ENCODE data around the gene CLMP. TPM values are rescaled to one million over a fixed set of nuclear protein-coding genes. Genes with fewer than 3 reads are reported as not detected.
"Not testable (repeated sequence)": the region's sequence is repeated elsewhere in the genome, so short reads cannot be mapped to it uniquely, and the experiment has no call there.

CLMP gene
- total and polyA plus RNA-seq, 4 donors: 5.2 to 22.9 (median 12.3) TPM

DNA sequence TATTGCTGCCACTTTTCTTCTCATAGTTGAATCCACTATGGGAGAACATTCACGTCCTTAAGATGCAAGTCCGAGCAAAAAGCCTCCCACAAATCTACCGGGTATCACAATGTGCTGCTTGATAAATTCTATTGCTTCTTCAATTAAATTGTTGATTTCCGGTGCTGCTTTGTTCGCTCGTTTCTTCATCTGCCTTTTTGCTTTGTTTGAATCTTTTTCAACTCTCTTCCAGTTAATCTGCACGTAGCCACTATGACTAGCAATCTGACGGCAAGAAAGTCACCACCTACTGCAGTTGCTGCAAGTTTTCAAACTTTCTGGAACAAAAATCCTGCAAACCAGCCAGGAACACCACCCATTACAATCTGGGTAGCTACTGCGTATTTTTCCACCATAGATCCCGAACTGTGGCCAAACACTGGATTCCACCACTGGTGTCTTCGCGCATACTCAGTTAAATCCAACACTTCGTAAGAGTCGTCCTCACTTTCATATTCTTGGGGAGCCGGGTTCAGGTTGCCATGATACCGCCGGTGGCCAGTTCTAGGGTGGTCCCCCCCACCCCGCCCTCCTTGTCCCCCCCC, 59.1 kb downstream of the CLMP start:
- DNase-seq: no peak
- no peaks in the 10 kb centered on the region for H3K36me3 ChIP-seq (ENCODE audit: control insufficient read depth in 4 of 4, insufficient read depth in 4 of 4, low read length in 4 of 4)
- TF ChIP-seq, protein P1, sequence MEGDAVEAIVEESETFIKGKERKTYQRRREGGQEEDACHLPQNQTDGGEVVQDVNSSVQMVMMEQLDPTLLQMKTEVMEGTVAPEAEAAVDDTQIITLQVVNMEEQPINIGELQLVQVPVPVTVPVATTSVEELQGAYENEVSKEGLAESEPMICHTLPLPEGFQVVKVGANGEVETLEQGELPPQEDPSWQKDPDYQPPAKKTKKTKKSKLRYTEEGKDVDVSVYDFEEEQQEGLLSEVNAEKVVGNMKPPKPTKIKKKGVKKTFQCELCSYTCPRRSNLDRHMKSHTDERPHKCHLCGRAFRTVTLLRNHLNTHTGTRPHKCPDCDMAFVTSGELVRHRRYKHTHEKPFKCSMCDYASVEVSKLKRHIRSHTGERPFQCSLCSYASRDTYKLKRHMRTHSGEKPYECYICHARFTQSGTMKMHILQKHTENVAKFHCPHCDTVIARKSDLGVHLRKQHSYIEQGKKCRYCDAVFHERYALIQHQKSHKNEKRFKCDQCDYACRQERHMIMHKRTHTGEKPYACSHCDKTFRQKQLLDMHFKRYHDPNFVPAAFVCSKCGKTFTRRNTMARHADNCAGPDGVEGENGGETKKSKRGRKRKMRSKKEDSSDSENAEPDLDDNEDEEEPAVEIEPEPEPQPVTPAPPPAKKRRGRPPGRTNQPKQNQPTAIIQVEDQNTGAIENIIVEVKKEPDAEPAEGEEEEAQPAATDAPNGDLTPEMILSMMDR (IDR thresholded peaks at IDR 0.05; ENCODE audit: control extremely low read depth, extremely low read depth): no peak
- no peak overlapping the region for H3K4me3 ChIP-seq
- no peaks in the 10 kb centered on the region for H3K27me3 ChIP-seq (ENCODE audit: control insufficient read depth in 3 of 3, insufficient read depth in 3 of 3, low read length in 2 of 3)
- peaks cover 0 to 28% (median 6%) of the 10 kb centered on the region in 5 donors for H3K4me1 ChIP-seq (ENCODE audit: control insufficient read depth in 5 of 5, insufficient read depth in 5 of 5, low read length in 5 of 5)
- ATAC-seq (ENCODE audit: insufficient read depth, low FRiP score): no peak
- H3K9ac ChIP-seq (ENCODE audit: insufficient read depth in 1 of 2, low read length in 2 of 2): no peak overlapping the region
- WGBS, 2 donors: 92 to 94% methylated on average over 18 of the region's 18 CpGs
- H3K9me3 ChIP-seq (ENCODE audit: control insufficient read depth in 4 of 4, insufficient read depth in 3 of 4, low read length in 3 of 4): no peaks in the 10 kb centered on the region
- no peak overlapping the region for H3K27ac ChIP-seq (ENCODE audit: low read depth in 1 of 2, low read length in 1 of 2)

DNA sequence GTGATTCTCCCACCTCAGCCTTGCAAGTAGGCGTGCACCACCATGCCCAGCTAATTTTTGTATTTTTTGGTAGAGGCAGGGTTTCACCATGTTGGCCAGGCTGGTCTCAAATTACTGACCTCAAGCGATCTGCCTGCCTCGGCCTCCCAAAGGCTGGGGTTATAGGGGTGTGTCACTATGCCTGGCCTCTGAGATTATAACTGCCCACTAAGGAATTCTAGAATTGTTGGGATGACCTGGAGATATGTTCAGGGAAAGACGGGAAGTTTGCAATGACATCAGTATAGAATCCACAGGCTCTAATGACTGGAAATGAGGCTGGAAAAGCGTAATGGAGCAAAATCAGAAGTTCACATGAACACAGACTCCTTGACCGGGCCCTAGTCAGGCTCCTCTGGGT, 62.2 kb downstream of the CLMP start:
- DNase-seq: no peak
- 94 to 96% methylated on average over 6 of the region's 6 CpGs for WGBS, 2 donors

DNA sequence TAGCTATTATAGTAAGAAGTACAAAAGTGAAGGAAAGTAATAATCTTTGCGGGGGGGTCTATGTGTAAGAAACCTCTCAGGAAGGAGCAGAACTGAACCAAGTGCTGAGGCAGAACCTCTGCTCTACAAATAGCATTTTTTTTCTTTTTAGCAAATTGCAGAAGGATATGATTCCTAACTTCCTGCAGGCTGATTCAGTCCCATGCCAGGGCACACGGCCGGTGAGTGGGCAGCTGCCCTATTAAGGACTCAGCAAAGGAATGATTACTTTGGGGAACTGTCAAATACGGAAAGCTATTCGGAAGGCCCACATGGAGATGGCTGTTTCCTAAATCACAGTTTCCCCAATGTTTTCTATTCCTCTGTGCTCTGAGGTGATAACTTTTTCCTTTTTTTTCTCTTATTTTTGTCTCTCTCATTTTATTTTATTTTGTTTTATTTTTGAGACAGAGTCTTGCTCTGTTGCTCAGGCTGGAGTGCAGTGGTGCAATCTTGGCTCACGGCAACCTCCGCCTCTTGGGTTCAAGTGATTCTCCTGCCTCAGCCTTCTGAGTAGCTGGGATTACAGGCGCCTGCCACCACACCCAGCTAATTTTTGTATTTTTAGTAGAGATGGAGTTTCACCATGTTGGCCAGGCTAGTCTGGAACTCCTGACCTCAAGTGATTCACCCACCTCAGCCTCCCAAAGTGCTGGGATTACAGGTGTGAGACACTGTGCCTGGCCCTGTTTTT, 62.8 kb downstream of the CLMP start:
- 62 to 66% methylated on average over 8 of the region's 8 CpGs for WGBS, 2 donors
- not testable (repeated sequence) for H3K9ac ChIP-seq (ENCODE audit: insufficient read depth in 1 of 2, low read length in 2 of 2); DNase-seq; H3K27ac ChIP-seq (ENCODE audit: low read depth in 1 of 2, low read length in 1 of 2); H3K27me3 ChIP-seq (ENCODE audit: control insufficient read depth in 3 of 3, insufficient read depth in 3 of 3, low read length in 2 of 3); H3K4me3 ChIP-seq; ATAC-seq (ENCODE audit: insufficient read depth, low FRiP score); H3K9me3 ChIP-seq (ENCODE audit: control insufficient read depth in 4 of 4, insufficient read depth in 3 of 4, low read length in 3 of 4); H3K36me3 ChIP-seq (ENCODE audit: control insufficient read depth in 4 of 4, insufficient read depth in 4 of 4, low read length in 4 of 4)
- peaks cover 0 to 17% (median 0%) of the 10 kb centered on the region in 5 donors for H3K4me1 ChIP-seq (ENCODE audit: control insufficient read depth in 5 of 5, insufficient read depth in 5 of 5, low read length in 5 of 5)

More for the DNA sequence above, 62.2 kb downstream of the CLMP start:
- Histone ChIP-seq H3K4me3 (no peak overlapping the region), H3K27me3 (ENCODE audit: control insufficient read depth in 3 of 3, insufficient read depth in 3 of 3, low read length in 2 of 3) (no peaks in the 10 kb centered on the region), H3K9me3 (ENCODE audit: control insufficient read depth in 4 of 4, insufficient read depth in 3 of 4, low read length in 3 of 4) (no peaks in the 10 kb centered on the region), H3K9ac (ENCODE audit: insufficient read depth in 1 of 2, low read length in 2 of 2) (no peak overlapping the region), H3K27ac (ENCODE audit: low read depth in 1 of 2, low read length in 1 of 2) (no peak overlapping the region), H3K36me3 (ENCODE audit: control insufficient read depth in 4 of 4, insufficient read depth in 4 of 4, low read length in 4 of 4) (no peaks in the 10 kb centered on the region), H3K4me1 (ENCODE audit: control insufficient read depth in 5 of 5, insufficient read depth in 5 of 5, low read length in 5 of 5) (peaks cover 0 to 24% (median 3%) of the 10 kb centered on the region in 5 donors)
- ATAC-seq (ENCODE audit: insufficient read depth, low FRiP score): no peak
- TF ChIP-seq, protein P1 (IDR thresholded peaks at IDR 0.05; ENCODE audit: control extremely low read depth, extremely low read depth): no peak

DNA sequence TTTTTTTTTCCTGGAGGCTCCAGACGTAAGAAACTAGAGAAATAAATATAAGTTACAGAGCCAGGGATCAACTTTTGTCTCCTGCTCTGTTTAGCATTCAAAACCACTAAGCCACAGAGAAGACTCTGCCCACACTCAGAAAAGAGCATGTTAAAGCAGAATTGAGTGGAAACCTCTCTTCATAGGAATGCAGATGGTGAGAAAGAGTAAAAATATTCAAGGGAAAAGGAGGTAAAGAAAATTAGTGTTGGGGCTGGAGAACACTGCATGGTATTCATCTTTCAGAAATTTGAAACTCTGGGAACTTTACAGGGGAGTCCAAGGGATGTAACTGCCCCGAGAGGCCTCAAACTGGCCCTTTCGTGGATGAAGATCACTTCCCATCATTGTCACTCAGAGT, 65.1 kb downstream of the CLMP start:
- Histone ChIP-seq H3K27me3 (ENCODE audit: control insufficient read depth in 3 of 3, insufficient read depth in 3 of 3, low read length in 2 of 3) (no peaks in the 10 kb centered on the region), H3K9ac (ENCODE audit: insufficient read depth in 1 of 2, low read length in 2 of 2) (no peak overlapping the region), H3K4me1 (ENCODE audit: control insufficient read depth in 5 of 5, insufficient read depth in 5 of 5, low read length in 5 of 5) (peaks cover 0 to 3% (median 0%) of the 10 kb centered on the region in 5 donors), H3K4me3 (no peak overlapping the region), H3K9me3 (ENCODE audit: control insufficient read depth in 4 of 4, insufficient read depth in 3 of 4, low read length in 3 of 4) (no peaks in the 10 kb centered on the region), H3K36me3 (ENCODE audit: control insufficient read depth in 4 of 4, insufficient read depth in 4 of 4, low read length in 4 of 4) (no peaks in the 10 kb centered on the region), H3K27ac (ENCODE audit: low read depth in 1 of 2, low read length in 1 of 2) (no peak overlapping the region)
- TF ChIP-seq, protein P1 (IDR thresholded peaks at IDR 0.05; ENCODE audit: control extremely low read depth, extremely low read depth): no peak
- WGBS, 2 donors: 73 to 77% methylated on average over 3 of the region's 3 CpGs
- no peak for ATAC-seq (ENCODE audit: insufficient read depth, low FRiP score)
- DNase-seq: no peak
